Head of caudate nucleus (tissue), 42 donors: ENCODE measurements around the gene R3HDM4.
A peak's percentile ranks its signal among the peaks of the same experiment; 100 is the strongest.

Experiments
- DNase-seq, 42 donors: peaks; one replicate each; pipeline versions ENCODE4 v3.0.0 to v3.0.0-alpha.2; 2020 to 2021; ENCODE audit warnings: mixed read lengths in 7 of 42
- intact Hi-C: fragments of 100-400 bp; cut with DNase I; formaldehyde crosslinking; loops from one replicate; pipeline ENCODE4 v1.15.0; 2022

Gene R3HDM4

GRCh38 chr19:871446-872265 lies 41.4 kb downstream of the R3HDM4 start:
- intact Hi-C loops, result no loop called here

DNA sequence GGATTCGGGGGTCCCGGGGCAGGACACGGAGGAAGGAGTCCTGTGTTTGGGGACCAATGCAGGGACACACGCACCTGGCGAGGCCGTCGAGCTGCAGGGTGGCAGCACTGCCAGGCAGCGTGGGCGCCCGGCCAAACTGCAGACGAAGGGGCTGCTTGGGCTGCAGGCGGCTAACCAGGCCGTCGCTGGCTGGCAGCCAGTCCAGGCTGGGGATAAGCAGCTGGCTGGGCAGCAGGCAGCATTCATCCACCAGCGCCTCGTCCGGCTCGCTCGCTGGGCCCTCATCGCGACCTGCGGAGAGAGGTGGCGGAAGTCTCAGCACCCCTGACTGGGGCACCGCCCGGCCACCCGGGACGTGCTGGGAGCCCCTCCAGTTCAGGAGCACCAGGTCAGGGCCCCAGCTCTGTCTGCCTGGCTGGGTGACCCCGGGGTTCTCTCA lies 42.0 kb downstream of the R3HDM4 start:
- DNase-seq, result peak in 30 of 42 donors; percentile 24 to 75 (median 55)
- intact Hi-C loops, result no loop called here

More at GRCh38 chr19:871446-872265, 41.4 kb downstream of the R3HDM4 start:
- DNase-seq, result peak in 1 of 42 donors; percentile 43

DNA sequence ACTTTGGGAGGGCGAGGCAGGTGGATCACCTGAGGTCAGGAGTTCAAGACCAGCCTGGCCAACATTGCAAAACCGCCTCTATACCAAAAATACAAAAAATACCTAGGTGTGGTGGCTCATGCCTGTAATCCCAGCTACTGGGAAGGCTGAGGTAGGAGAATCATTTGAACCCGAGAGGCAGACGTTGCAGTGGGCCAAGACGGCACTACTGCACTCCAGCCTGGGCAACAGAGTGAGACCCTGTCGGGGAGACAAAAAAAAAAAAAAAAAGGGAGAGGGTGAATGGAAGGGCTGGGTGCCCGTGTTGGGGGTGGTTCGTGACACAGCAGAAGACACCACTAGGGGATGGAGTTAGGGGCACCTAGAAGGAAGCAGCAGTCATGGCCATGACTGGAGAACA lies 42.7 kb downstream of the R3HDM4 start:
- intact Hi-C loops, result no loop called here
- DNase-seq, result no peak

DNA sequence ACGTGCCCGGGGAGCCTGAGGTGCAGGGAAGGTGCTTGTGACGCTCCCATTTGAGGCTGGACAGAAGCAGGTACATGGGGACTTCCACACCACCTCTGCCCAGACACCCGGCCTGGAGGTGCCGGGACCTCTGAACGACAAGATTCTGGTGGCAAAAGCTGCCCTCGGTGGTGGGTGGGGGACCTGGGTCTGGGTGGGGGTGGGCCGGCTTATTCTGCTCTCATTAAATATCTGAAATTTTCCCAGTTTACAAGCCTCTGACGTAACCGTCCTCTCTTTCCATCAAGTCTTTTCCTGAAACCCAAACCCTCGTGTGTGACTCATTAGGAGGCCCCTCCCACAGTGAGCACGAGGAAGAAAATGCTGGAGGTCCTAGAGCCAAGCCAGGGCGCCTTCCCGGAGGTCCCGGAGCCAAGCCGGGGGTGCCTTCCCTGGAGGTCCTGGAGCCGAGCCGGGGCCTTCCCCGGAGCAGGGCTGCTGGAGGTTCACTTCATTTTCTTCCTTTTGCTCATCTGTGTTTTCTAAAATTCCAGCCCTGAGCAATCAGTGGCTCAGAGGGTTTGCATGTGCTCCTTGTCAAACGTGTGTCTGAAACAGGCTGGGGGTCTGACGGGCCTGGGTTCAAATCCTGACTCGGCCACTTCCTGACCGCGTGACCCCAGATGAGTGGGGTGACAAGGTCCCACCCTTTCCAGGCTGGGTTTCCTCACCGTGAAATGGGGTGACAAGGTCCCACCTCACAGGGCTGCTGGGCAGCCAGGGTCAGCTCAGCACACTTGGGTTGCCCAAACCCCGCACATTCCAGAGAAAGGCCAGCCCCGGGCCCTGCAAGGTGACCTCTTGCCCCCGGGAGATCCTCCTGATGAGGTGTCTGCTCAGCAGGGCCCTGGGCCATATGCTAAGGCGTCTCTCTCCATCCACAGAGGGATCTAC lies 43.5 kb downstream of the R3HDM4 start:
- peak in 6 of 42 donors; percentile 22 to 55 (median 44) for DNase-seq
- intact Hi-C loops, result no loop called here

GRCh38 chr19:868458-869244 lies 44.4 kb downstream of the R3HDM4 start:
- DNase-seq, result no peak
- intact Hi-C loops, result no loop called here

- no peak for DNase-seq
Observed at GRCh38 chr19:867855-868457, 45.1 kb downstream of the R3HDM4 start.

DNA sequence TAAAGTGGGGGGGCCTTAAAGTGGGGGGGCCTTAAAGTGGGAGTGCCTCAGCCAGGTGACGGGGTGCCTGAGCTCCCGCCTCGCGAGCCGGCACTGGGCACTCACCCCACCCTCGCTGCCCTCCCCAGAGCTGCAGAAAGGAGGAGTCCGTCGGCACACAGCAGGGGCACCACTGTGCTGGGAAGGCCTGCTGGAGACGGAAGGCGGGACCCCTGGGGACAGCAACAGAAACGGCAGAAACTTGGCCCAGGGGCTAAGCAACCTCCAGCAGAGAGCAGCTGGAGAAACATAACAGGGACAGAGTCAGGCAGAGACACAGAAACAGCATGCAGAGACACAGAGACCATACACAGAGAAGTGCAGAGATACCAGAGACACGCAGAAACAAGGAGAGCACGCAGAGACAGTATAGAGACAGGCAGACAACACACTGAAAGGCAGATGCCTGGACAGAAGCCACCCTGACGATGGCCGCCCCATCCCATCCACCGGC lies 45.7 kb downstream of the R3HDM4 start:
- no peak for DNase-seq
- intact Hi-C loops, result no loop called here

More at GRCh38 chr19:867855-868457, 45.1 kb downstream of the R3HDM4 start:
- intact Hi-C loops, result no loop called here

GRCh38 chr19:866769-867300 lies 46.2 kb downstream of the R3HDM4 start:
- no peak for DNase-seq
- intact Hi-C loops, result no loop called here

- intact Hi-C loops, result no loop called here
- no peak for DNase-seq
Observed at GRCh38 chr19:863315-863620, 49.8 kb downstream of the R3HDM4 start.

GRCh38 chr19:862581-863314 lies 50.3 kb downstream of the R3HDM4 start:
- intact Hi-C loops, result no loop called here
- peak in 6 of 42 donors; percentile 26 to 59 (median 39) for DNase-seq

DNA sequence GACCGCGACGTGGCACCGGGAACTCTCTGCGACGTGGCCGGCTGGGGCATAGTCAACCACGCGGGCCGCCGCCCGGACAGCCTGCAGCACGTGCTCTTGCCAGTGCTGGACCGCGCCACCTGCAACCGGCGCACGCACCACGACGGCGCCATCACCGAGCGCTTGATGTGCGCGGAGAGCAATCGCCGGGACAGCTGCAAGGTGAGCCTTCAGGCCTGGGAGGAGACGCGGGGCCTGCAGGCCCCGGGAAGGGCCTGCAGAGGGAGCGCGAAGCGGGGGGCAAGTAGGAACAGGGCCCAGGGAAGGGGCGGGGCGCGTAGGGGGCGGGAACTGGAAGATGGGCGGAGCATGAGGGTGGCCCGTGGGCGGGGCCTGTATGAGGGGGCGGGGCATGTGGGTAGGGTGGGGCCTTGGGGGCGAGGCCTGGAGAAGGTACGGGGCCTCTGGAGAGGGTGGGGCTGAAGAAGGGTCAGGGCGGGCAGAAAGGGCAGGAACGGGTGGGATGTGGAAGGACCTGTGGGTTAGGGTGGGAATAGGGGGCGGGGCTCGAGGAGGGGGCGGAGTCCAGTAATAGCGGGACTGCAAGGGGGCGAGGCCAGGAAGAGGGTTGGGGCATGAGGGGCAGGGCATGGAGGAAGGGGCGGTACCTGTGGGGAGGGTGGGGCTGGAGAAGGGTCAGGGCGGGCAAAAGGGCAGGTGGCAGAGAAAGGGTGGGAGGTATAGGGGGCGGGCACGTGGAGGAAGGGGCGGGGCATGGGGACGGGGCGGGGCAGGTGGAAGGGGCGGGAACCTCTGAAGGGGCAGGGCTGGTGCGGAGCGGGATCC lies 51.1 kb downstream of the R3HDM4 start:
- peak in 7 of 42 donors; percentile 15 to 61 (median 32) for DNase-seq
- intact Hi-C loops, result loop anchor here (2.0 kb wide), 1 partner anchor 117 kb away; no protein-coding TSS in a partner anchor

GRCh38 chr19:861141-861755 lies 51.8 kb downstream of the R3HDM4 start:
- DNase-seq, result no peak
- intact Hi-C loops, result loop anchor here (2.0 kb wide), 1 partner anchor 118 kb away; no protein-coding TSS in a partner anchor

- DNase-seq, result peak in 6 of 42 donors; percentile 12 to 51 (median 40)
- intact Hi-C loops, result loop anchor here (5.0 kb wide), 1 partner anchor 63 kb away; no protein-coding TSS in a partner anchor
Observed at GRCh38 chr19:858868-859843, 53.9 kb downstream of the R3HDM4 start, which contains the start of gene CFD. CFD (plus strand) TSS chr19:859664; CDS start chr19:859690, 26 bp downstream.

- no peak for DNase-seq
Observed at GRCh38 chr19:858284-858683, 54.7 kb downstream of the R3HDM4 start.

More at GRCh38 chr19:858284-858683, 54.7 kb downstream of the R3HDM4 start:
- intact Hi-C loops, result loop anchor here (5.0 kb wide), 1 partner anchor 64 kb away; no protein-coding TSS in a partner anchor
